IPS-11a (cell line): Measurements from ENCODE around the gene MANBA.
"Not testable (repeated sequence)": the region's sequence is repeated elsewhere in the genome, so short reads cannot be mapped to it uniquely, and the experiment has no call there.

Source experiments
- H3K4me3 ChIP-seq: one replicate; pipeline ENCODE4 v1.5.1; 2013; ENCODE audit warnings: low read depth, low read length, control low read depth

Gene MANBA

GRCh38 chr4:102625232-102625930, 135.4 kb downstream of the MANBA start:
- H3K4me3 ChIP-seq: no peak overlapping the region

DNA sequence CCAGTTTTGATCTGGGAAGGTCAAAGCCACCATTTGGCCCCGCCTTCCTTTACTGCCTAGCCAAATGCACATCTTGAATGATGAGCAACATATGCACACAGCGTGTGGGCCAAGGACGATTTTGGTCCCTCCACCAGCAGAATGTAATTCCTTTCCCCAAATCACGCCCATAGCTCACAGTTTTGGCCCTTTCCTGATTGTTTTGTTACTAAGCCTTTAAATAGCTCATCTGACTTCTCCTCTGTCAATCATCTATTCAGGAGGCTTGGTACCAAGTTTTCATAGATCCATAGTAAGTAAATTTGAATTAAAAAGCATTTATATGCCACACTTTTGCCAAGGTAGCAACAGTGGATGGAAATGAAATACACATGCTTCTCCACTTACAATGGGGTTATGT, 136.3 kb downstream of the MANBA start:
- H3K4me3 ChIP-seq: no peak overlapping the region

DNA sequence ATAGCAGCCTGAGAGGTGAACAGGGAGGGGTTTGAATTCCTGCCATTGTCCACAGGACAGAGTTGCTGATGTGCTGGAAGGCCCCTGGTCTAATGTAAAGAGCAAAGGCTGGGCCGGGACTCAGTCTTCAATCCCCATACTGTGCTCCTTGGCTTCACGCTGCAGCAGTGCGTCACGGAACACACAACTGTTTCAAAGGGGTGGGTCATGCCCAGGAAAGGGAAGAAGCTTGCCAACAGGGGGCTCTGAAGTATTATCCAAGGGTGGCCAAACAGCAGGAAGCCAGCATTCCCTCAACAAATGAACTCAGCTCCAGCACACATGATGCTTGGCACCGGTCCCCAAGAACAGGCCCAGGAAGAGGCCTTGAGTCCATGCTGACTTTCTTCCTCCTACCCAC, 137.1 kb downstream of the MANBA start:
- H3K4me3 ChIP-seq: no peak overlapping the region

DNA sequence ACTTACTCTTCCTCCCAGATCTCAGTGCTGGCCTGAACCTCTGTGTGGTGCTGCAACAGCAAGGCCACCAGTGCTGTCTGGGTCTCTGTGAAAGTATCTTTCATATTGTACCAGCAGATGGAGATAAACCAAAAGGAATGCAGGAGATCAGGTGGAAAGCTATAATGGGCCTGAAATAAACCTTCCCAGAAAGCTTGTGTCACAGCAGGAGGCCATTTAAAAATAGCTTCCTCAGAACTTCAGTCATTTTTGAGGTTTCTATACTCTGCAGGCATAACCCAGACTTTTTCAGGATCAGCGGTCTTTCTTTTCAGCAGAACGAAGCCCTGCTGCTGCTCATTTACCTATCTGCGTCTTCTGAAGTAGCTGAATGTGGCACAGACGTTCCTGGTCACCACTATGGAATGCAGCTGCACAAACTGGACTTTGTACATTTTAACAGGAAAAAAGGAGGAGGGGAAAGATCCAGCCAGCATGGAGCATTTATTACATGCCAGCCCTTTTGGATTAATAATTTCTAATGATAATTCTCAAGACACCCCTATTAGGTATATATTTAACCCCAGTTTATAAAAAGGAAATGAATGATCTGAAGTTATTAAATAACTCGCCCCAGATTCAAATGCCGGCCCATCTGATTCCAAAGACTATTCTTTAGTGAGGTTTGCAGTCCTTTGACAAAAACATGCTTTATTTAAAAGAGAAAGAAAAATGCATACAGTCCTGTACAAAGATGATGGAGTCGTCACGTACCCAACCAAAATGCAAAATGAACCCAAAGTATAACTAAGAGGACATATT, 139.9 kb downstream of the MANBA start:
- H3K4me3 ChIP-seq: no peak overlapping the region

GRCh38 chr4:102619776-102620631, 140.8 kb downstream of the MANBA start:
- H3K4me3 ChIP-seq: not testable (repeated sequence)

GRCh38 chr4:102619021-102619420, 141.7 kb downstream of the MANBA start:
- not testable (repeated sequence) for H3K4me3 ChIP-seq

GRCh38 chr4:102616636-102617035, 144.1 kb downstream of the MANBA start:
- no peak overlapping the region for H3K4me3 ChIP-seq

- no peak overlapping the region for H3K4me3 ChIP-seq
Measured at GRCh38 chr4:102614801-102615200, 146.0 kb downstream of the MANBA start.

DNA sequence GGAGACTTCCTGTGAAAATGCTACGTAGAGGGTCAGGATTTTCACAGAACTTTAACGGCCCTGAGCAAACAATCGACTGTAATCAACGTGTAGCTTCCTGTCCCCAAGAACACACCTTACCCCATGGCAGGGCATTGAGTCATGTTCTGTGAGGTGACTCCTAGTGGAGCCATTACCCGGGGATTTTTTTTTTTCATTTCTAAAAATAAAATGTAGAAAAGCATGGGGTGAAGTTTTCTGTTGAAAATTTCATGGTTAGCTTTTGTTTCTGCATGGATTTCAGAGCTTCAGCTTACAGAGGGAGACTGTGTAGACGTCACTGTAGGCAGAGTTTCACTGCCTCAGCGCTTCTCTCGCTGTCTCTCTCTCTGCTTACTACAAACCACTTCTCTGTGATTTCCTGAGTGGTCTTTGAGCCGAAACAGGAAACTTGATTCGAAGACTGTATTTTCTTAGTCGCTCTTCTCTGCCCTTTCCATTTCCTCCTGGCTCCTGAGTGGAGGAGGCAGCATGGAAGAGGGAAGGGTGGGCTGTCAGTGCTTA, 147.9 kb downstream of the MANBA start:
- H3K4me3 ChIP-seq: no peak overlapping the region

DNA sequence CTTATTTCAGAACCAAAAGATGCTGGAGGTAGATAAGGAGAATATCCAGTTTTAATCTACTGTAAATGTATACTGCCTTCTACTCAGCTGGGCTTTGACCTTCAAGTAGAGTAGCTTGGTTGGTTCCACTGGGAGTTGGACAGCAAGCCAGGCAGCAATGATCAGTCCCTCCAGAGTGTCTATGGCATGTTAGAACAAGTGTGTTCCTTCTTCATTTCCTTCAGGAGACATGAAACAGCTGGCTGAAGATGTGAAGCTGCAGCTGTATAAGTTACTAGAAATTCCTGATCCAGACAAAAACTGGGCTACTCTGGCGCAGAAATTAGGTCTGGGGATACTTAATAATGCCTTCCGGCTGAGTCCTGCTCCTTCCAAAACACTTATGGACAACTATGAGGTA, 148.6 kb downstream of the MANBA start:
- no peak overlapping the region for H3K4me3 ChIP-seq

DNA sequence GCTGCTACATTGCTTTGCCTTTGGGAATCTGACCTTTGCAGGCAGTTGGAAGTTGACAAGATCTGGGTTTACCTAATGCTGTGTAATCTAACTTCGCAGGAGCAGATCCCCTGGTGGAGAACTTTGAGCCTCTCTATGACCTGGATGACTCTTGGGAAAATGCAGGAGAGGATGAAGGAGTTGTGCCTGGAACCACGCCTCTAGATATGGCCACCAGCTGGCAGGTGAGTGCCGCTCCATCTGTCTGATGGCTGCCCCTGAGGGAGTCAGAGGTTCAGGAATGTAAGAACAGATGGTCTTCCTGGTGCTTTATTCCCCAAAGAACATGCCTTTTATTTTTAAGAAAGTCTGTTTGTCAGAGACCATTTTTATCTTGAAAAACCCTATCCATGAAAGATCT, 150.3 kb downstream of the MANBA start:
- H3K4me3 ChIP-seq: no peak overlapping the region

- H3K4me3 ChIP-seq: no peak overlapping the region
Measured at GRCh38 chr4:102610007-102610406, 150.8 kb downstream of the MANBA start.

GRCh38 chr4:102608190-102608589, 152.6 kb downstream of the MANBA start:
- no peak overlapping the region for H3K4me3 ChIP-seq

GRCh38 chr4:102606846-102607450, 153.8 kb downstream of the MANBA start:
- H3K4me3 ChIP-seq: no peak overlapping the region

DNA sequence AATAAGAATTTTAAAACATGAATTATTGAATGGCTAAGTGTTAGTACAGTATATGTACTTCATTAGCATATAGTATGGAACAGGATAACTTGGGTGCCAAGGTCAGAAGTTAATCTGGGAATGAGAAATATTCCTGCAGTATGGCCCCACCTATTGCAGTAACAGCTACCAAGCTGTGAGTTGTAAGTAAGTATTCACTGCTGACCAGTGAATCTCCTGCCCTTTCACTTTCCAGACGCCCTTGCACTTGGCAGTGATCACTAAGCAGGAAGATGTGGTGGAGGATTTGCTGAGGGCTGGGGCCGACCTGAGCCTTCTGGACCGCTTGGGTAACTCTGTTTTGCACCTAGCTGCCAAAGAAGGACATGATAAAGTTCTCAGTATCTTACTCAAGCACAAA, 154.5 kb downstream of the MANBA start:
- H3K4me3 ChIP-seq: no peak overlapping the region

- H3K4me3 ChIP-seq: no peak overlapping the region
Measured at GRCh38 chr4:102604222-102604940, 156.4 kb downstream of the MANBA start.

GRCh38 chr4:102601586-102602227, 159.1 kb downstream of the MANBA start:
- H3K4me3 ChIP-seq: no peak overlapping the region

GRCh38 chr4:102600689-102601088, 160.1 kb downstream of the MANBA start:
- no peak overlapping the region for H3K4me3 ChIP-seq

DNA sequence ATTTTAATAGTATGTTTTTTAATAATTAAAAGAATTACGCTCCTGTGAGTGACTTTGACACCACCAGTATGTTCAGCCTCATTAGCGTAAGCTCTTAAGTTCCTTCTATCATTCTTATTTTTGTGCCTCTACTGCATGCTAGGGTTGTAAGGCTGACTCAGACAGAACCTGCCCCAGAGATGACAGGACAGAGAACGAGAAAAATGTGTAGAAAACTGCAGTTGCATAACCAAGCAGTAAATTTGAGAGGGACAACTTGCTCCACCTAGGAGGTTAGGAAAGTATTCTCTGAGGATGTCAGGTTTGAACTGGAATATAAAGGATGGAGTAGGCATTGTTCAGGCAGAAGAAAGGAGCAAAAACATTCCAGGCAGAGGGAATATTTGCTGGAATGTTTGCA, 160.9 kb downstream of the MANBA start:
- no peak overlapping the region for H3K4me3 ChIP-seq

- no peak overlapping the region for H3K4me3 ChIP-seq
Measured at GRCh38 chr4:102599455-102599854, 161.3 kb downstream of the MANBA start.
